ENCODE measurements around the gene LITAFD. TPM values are rescaled to one million over a fixed set of nuclear protein-coding genes. Genes with fewer than 3 reads are reported as not detected.
A peak's percentile ranks its signal among the peaks of the same experiment; 100 is the strongest.

Gene LITAFD
- total RNA-seq, 3 donors from 2014 or later: not detected

- H3K4me1 ChIP-seq (ENCODE audit: low read depth): no peaks in the 10 kb centered on the region
- DNase-seq: no peak
- no peaks in the 10 kb centered on the region for H3K9me3 ChIP-seq
- H3K36me3 ChIP-seq (ENCODE audit: low read depth): peaks cover 38% of the 10 kb centered on the region
- intact Hi-C loops (cut with DNase I, micrococcal nuclease): loop anchor here in 1 of 2 donors (10.0 kb wide), 1 partner anchor 104 kb away; no protein-coding TSS in a partner anchor
- H3K4me3 ChIP-seq: no peak overlapping the region
- no peak for TF ChIP-seq CTCF (IDR thresholded peaks at IDR 0.05)
- ATAC-seq: no peak
These were observed 18.2 kb downstream of the LITAFD start for GRCh38 chr16:8900343-8900742.

GRCh38 chr16:8901320-8901861 is 19.2 kb downstream of the LITAFD start:
- H3K4me3 ChIP-seq: no peak overlapping the region
- no peaks in the 10 kb centered on the region for H3K9me3 ChIP-seq
- H3K4me1 ChIP-seq (ENCODE audit: low read depth): no peaks in the 10 kb centered on the region
- ATAC-seq (no peak), DNase-seq (no peak)
- peaks cover 34% of the 10 kb centered on the region for H3K36me3 ChIP-seq (ENCODE audit: low read depth)
- TF ChIP-seq CTCF (IDR thresholded peaks at IDR 0.05): no peak
- intact Hi-C loops (cut with DNase I, micrococcal nuclease): loop anchor here in 1 of 2 donors (10.0 kb wide), 1 partner anchor 103 kb away; no protein-coding TSS in a partner anchor

- H3K36me3 ChIP-seq (ENCODE audit: low read depth): peaks cover 34% of the 10 kb centered on the region
- no peak for DNase-seq
- H3K9me3 ChIP-seq: no peaks in the 10 kb centered on the region
- no peak overlapping the region for H3K4me3 ChIP-seq
- no peaks in the 10 kb centered on the region for H3K4me1 ChIP-seq (ENCODE audit: low read depth)
- intact Hi-C loops (cut with DNase I, micrococcal nuclease): loop anchor here in 1 of 2 donors (10.0 kb wide), 1 partner anchor 102 kb away; no protein-coding TSS in a partner anchor
- no peak for ATAC-seq
- TF ChIP-seq CTCF (IDR thresholded peaks at IDR 0.05): no peak
These were observed 20.9 kb downstream of the LITAFD start for GRCh38 chr16:8903004-8903403.

GRCh38 chr16:8904018-8904430 is 21.9 kb downstream of the LITAFD start:
- Histone ChIP-seq H3K9me3 (no peaks in the 10 kb centered on the region), H3K4me1 (ENCODE audit: low read depth) (peaks cover 7% of the 10 kb centered on the region), H3K36me3 (ENCODE audit: low read depth) (peaks cover 34% of the 10 kb centered on the region), H3K4me3 (no peak overlapping the region)
- intact Hi-C loops (cut with DNase I, micrococcal nuclease): loop anchor here in 1 of 2 donors (10.0 kb wide), 1 partner anchor 101 kb away; no protein-coding TSS in a partner anchor
- ATAC-seq (no peak), DNase-seq (no peak)
- TF ChIP-seq CTCF (IDR thresholded peaks at IDR 0.05): no peak

- DNase-seq (no peak), ATAC-seq (peak; percentile 64)
- intact Hi-C loops (cut with DNase I, micrococcal nuclease): loop anchor here in 1 of 2 donors (10.0 kb wide), 1 partner anchor 100 kb away; no protein-coding TSS in a partner anchor
These were observed 23.1 kb downstream of the LITAFD start for GRCh38 chr16:8905168-8905762.

More at GRCh38 chr16:8905168-8905762, 23.1 kb downstream of the LITAFD start:
- no peak for TF ChIP-seq CTCF (IDR thresholded peaks at IDR 0.05)
- H3K36me3 ChIP-seq (ENCODE audit: low read depth): peaks cover 28% of the 10 kb centered on the region
- H3K9me3 ChIP-seq: no peaks in the 10 kb centered on the region
- peaks cover 7% of the 10 kb centered on the region for H3K4me1 ChIP-seq (ENCODE audit: low read depth)
- no peak overlapping the region for H3K4me3 ChIP-seq
